Renal cortical epithelial cell (primary cell): ENCODE results near the gene CNOT6L. TPM values are rescaled to one million over a fixed set of nuclear protein-coding genes. Genes with fewer than 3 reads are reported as not detected.
A peak's percentile ranks its signal among the peaks of the same experiment; 100 is the strongest.
"Not testable (repeated sequence)": the region's sequence is repeated elsewhere in the genome, so short reads cannot be mapped to it uniquely, and the experiment has no call there.

ENCODE experiments used
- DNase-seq: peaks from one replicate; pipeline ENCODE4 v3.0.0-alpha.2; 2011; ENCODE audit warnings: low read depth
- total RNA-seq: library from RNA; depleted of rRNA; stranded (reverse); fragments of >200 nt; gene quantifications from 2 replicates; pipeline ENCODE4 v1.2.3, GENCODE V29; 2014

Gene CNOT6L
- total RNA-seq, result 11.6 and 57.5 TPM in 2 replicates

GRCh38 chr4:77818602-77819403 lies at the start of gene CNOT6L:
Gene CNOT6L, minus strand, starts transcription at chr4:77819368. Its CDS starts 60 bp downstream, at chr4:77819308.
- DNase-seq, result peak; percentile 46

GRCh38 chr4:77865259-77865658 lies 46.1 kb upstream of the CNOT6L start:
- DNase-seq, result no peak

- DNase-seq, result not testable (repeated sequence)
Measured at GRCh38 chr4:77863341-77863740, 44.2 kb upstream of the CNOT6L start.

- peak; percentile 92 for DNase-seq
Measured at GRCh38 chr4:77862478-77863216, 43.5 kb upstream of the CNOT6L start, which contains the start of gene MRPL1. Gene MRPL1, plus strand, starts transcription at chr4:77862830. Its CDS starts 19 bp downstream, at chr4:77862849.

- DNase-seq, result peak; percentile 23
Measured at GRCh38 chr4:77861495-77861894, 42.3 kb upstream of the CNOT6L start.

- DNase-seq, result peak; percentile 10
Measured at GRCh38 chr4:77859256-77859655, 40.1 kb upstream of the CNOT6L start.

GRCh38 chr4:77856152-77856551 lies 37.0 kb upstream of the CNOT6L start:
- DNase-seq, result no peak

GRCh38 chr4:77854431-77855111 lies 35.4 kb upstream of the CNOT6L start:
- no peak for DNase-seq

GRCh38 chr4:77852892-77853495 lies 33.8 kb upstream of the CNOT6L start:
- DNase-seq, result no peak

- no peak for DNase-seq
Measured at GRCh38 chr4:77849278-77849965, 30.3 kb upstream of the CNOT6L start.

GRCh38 chr4:77848508-77848907 lies 29.3 kb upstream of the CNOT6L start:
- DNase-seq, result no peak

GRCh38 chr4:77845929-77846328 lies 26.8 kb upstream of the CNOT6L start:
- no peak for DNase-seq

- no peak for DNase-seq
Measured at GRCh38 chr4:77845400-77845799, 26.2 kb upstream of the CNOT6L start.

GRCh38 chr4:77844363-77844762 lies 25.2 kb upstream of the CNOT6L start:
- DNase-seq, result no peak

GRCh38 chr4:77843628-77844027 lies 24.5 kb upstream of the CNOT6L start:
- DNase-seq, result peak; percentile 61

- DNase-seq, result no peak
Measured at GRCh38 chr4:77834403-77834802, 15.2 kb upstream of the CNOT6L start.

- no peak for DNase-seq
Measured at GRCh38 chr4:77833126-77833724, 14.1 kb upstream of the CNOT6L start.

GRCh38 chr4:77827343-77827742 lies 8.2 kb upstream of the CNOT6L start:
- DNase-seq, result no peak

GRCh38 chr4:77826275-77826674 lies 7.1 kb upstream of the CNOT6L start:
- DNase-seq, result no peak

GRCh38 chr4:77821775-77822174 lies 2.6 kb upstream of the CNOT6L start:
- no peak for DNase-seq
